Stomach (tissue), 4 donors: Measurements from ENCODE around the gene PLEKHG4B.

Source experiments
- CTCF ChIP-seq, 7 experiments: fragments of 450-650 bp in 4 of 7; fragments of 200-600 bp in 3 of 7; sonication (generic) in 3 of 7; IDR thresholded peaks; one replicate each; pipeline ENCODE4 v1.5.1; 2016 to 2019; ENCODE audit warnings: antibody characterized with exemption in 7 of 7, control low read depth in 2 of 7, mild to moderate bottlenecking in 1 of 7
- EP300 ChIP-seq: sonication (generic); formaldehyde crosslinking; IDR thresholded peaks from one replicate; pipeline ENCODE4 v1.6.1; 2017; ENCODE audit warnings: antibody characterized with exemption
- POLR2A ChIP-seq, 4 donors: fragments of 450-650 bp; IDR thresholded peaks; one replicate each; pipeline ENCODE4 v1.6.1; 2016; ENCODE audit warnings: antibody characterized with exemption in 4 of 4, control low read depth in 2 of 4, mild to moderate bottlenecking in 1 of 4, moderate library complexity in 1 of 4
- POLR2AphosphoS5 ChIP-seq, 3 donors: sonication (generic); formaldehyde crosslinking; IDR thresholded peaks; one replicate each; pipeline ENCODE4 v1.6.1; 2016; ENCODE audit warnings: antibody characterized with exemption in 3 of 3

GRCh38 chr5:76358-77169, 15.4 kb upstream of the PLEKHG4B start:
- TF ChIP-seq POLR2A (IDR thresholded peaks at IDR 0.05) (no peak), CTCF (IDR thresholded peaks at IDR 0.05) (no peak), POLR2AphosphoS5 (IDR thresholded peaks at IDR 0.05) (no peak), EP300 (no peak)
